Endothelial cell of umbilical vein (primary cell): Measurements from ENCODE around the gene PPIL6. TPM values are rescaled to one million over a fixed set of nuclear protein-coding genes. Genes with fewer than 3 reads are reported as not detected.

ENCODE experiments used
- BruUV-seq: library from RNA; stranded (reverse); fragments of 400-500 nt; replicated peaks from 2 replicates; lab custom pipeline; 2021; lab: Mats Ljungman, UMichigan
- CTCF ChIA-PET: fragments of 300-600, 350-600 bp; sonication (Branson Sonifier 250); formaldehyde crosslinking; loops from one replicate; lab custom pipeline; 2021; ENCODE audit warnings: antibody characterized with exemption, inconsistent platforms; lab: Charles Lee
- POLR2A ChIA-PET: fragments of 300-600, 350-600 bp; sonication (Branson Sonifier 250); formaldehyde crosslinking; loops from one replicate; lab custom pipeline; 2021; ENCODE audit warnings: antibody characterized with exemption, inconsistent platforms; lab: Charles Lee
- DNase-seq: peaks from one replicate; pipeline ENCODE4 v3.0.0-alpha.2; 2011; ENCODE audit warnings: low read depth, low spot score
- FAIRE-seq: peaks from 2 replicates; lab custom pipeline; 2011; peaks lifted over from hg19 to GRCh38; lab: Jason Lieb, UNC
- H2AFZ ChIP-seq: 2 replicates; pipeline ENCODE4 v1.6.0; 2012; ENCODE audit warnings: low read depth, low read length, control low read depth, inconsistent platforms
- H3K27ac ChIP-seq: 2 replicates; pipeline ENCODE4 v1.5.1; 2011; ENCODE audit warnings: low read depth, mild to moderate bottlenecking, control low read depth, low read length, moderate library complexity; ENCODE audit not compliant: insufficient read depth
- H3K27me3 ChIP-seq, 2 experiments: 2 replicates each; pipeline versions ENCODE4 v1.6.0 to v1.6.1; 2011; ENCODE audit warnings: low read length in 2 of 2, mixed read lengths in 1 of 2; ENCODE audit not compliant: control insufficient read depth in 2 of 2, insufficient read depth in 2 of 2
- H3K36me3 ChIP-seq, 2 experiments: 2 replicates in 1 of 2; 3 replicates in 1 of 2; pipeline ENCODE4 v1.5.1; 2011; ENCODE audit warnings: low read length in 2 of 2, mild to moderate bottlenecking in 1 of 2, moderate library complexity in 1 of 2; ENCODE audit not compliant: control insufficient read depth in 2 of 2, insufficient read depth in 2 of 2; ENCODE audit errors: extremely low read depth in 1 of 2
- H3K4me1 ChIP-seq: 3 replicates; pipeline ENCODE4 v1.5.1; 2011; ENCODE audit warnings: mild to moderate bottlenecking, low read length; ENCODE audit not compliant: control insufficient read depth, insufficient read depth; ENCODE audit errors: extremely low read depth
- H3K4me2 ChIP-seq: 2 replicates; pipeline ENCODE4 v1.6.1; 2011; ENCODE audit warnings: low read length, control low read depth, mixed read lengths; ENCODE audit not compliant: insufficient read depth
- H3K4me3 ChIP-seq, 3 experiments: fragments of 200-600 bp in 1 of 3; sonication (generic), shearing (Covaris generic) in 1 of 3; replicated peaks in 1 of 3; 2 replicates each; pipeline ENCODE4 v1.5.1; 2011 to 2016; ENCODE audit warnings: control low read depth in 3 of 3, low read length in 3 of 3, mild to moderate bottlenecking in 2 of 3, inconsistent platforms in 1 of 3, low read depth in 1 of 3, moderate library complexity in 1 of 3; ENCODE audit not compliant: insufficient read depth in 1 of 3
- H3K79me2 ChIP-seq: 2 replicates; pipeline ENCODE4 v1.6.0; 2012; ENCODE audit warnings: low read length, inconsistent platforms; ENCODE audit not compliant: control insufficient read depth, insufficient read depth
- H3K9ac ChIP-seq: replicated peaks from 2 replicates; pipeline ENCODE3; 2011; ENCODE audit warnings: low read length, control low read depth; ENCODE audit not compliant: insufficient read depth; ENCODE audit errors: extremely low read depth
- H3K9me1 ChIP-seq: replicated peaks from 3 replicates; pipeline ENCODE4 v1.6.0; 2011; ENCODE audit warnings: mild to moderate bottlenecking, low read length; ENCODE audit not compliant: control insufficient read depth, insufficient read depth; ENCODE audit errors: extremely low read depth
- H3K9me3 ChIP-seq: replicated peaks from 2 replicates; pipeline ENCODE4 v1.5.1; 2012; ENCODE audit warnings: low read length, inconsistent platforms; ENCODE audit not compliant: control insufficient read depth, insufficient read depth
- H4K20me1 ChIP-seq: replicated peaks from 2 replicates; pipeline ENCODE3; 2011; ENCODE audit warnings: mild to moderate bottlenecking, low read length; ENCODE audit not compliant: control insufficient read depth, insufficient read depth; ENCODE audit errors: extremely low read depth
- CTCF ChIP-seq, 2 donors: IDR thresholded peaks; 1 replicate in 1 of 2; 2 replicates in 1 of 2; pipeline ENCODE4 v1.5.1; 2011; ENCODE audit warnings: low read length in 2 of 2, mild to moderate bottlenecking in 2 of 2, moderate library complexity in 2 of 2, control low read depth in 1 of 2, inconsistent platforms in 1 of 2, low read depth in 1 of 2; ENCODE audit not compliant: insufficient read depth in 1 of 2; ENCODE audit errors: extremely low read depth in 1 of 2
- EZH2 ChIP-seq: IDR thresholded peaks from 2 replicates; pipeline ENCODE4 v1.6.1; 2012; ENCODE audit warnings: borderline replicate concordance, low read depth, mild to moderate bottlenecking, moderate library complexity, low read length, inconsistent platforms; ENCODE audit not compliant: severe bottlenecking
- FOS ChIP-seq: IDR thresholded peaks from 2 replicates; pipeline ENCODE4 v1.6.1; 2011; ENCODE audit warnings: mild to moderate bottlenecking, low read length, moderate library complexity, borderline replicate concordance; ENCODE audit not compliant: insufficient read depth
- GATA2 ChIP-seq: IDR thresholded peaks from 2 replicates; pipeline ENCODE4 v1.7.0; 2011; ENCODE audit warnings: low read depth, mild to moderate bottlenecking, moderate library complexity, mixed read lengths, low read length; ENCODE audit not compliant: insufficient read length, insufficient read depth
- JUN ChIP-seq: IDR thresholded peaks from 2 replicates; pipeline ENCODE4 v1.6.1; 2011; ENCODE audit warnings: borderline replicate concordance, low read depth; ENCODE audit not compliant: insufficient read length, insufficient read depth
- MYC ChIP-seq: IDR thresholded peaks from one replicate; pipeline ENCODE4 v1.6.1; 2011; ENCODE audit warnings: mild to moderate bottlenecking, low read depth, low read length
- POLR2A ChIP-seq: IDR thresholded peaks from 2 replicates; pipeline ENCODE4 v1.6.1; 2012; ENCODE audit warnings: low read depth, mild to moderate bottlenecking, control low read depth, low read length
- POLR2AphosphoS5 ChIP-seq: IDR thresholded peaks from 2 replicates; pipeline ENCODE4 v1.6.1; 2012; ENCODE audit warnings: low read depth, mild to moderate bottlenecking, control low read depth, low read length, moderate library complexity; ENCODE audit not compliant: insufficient read depth
- dilution Hi-C: fragments of 300-500 bp; cut with MboI; formaldehyde crosslinking; loops from one replicate; pipeline ENCODE4 v1.15.0; 2019; ENCODE audit warnings: low sequenced_read_pairs; ENCODE audit not compliant: extremely low pct_ligation_motif_present
- intact Hi-C: fragments of 100-400 bp; cut with micrococcal nuclease; formaldehyde crosslinking; loops from one replicate; pipeline ENCODE4 v1.10.0; 2022
- polyA plus RNA-seq, 4 experiments: library from polyadenylated mRNA; depleted of rRNA in 3 of 4; stranded (reverse) in 3 of 4; unstranded in 1 of 4; fragments of >200 nt; gene quantifications; 2 replicates each; pipeline versions ENCODE4 v1.2.1 to v1.2.3, GENCODE V29; 2011 to 2012; ENCODE audit warnings: missing spikeins in 1 of 4
- total RNA-seq: library from RNA; stranded (reverse); gene quantifications from 2 replicates; pipeline ENCODE4 v1.2.3, GENCODE V29; 2021
- TF ChIP-seq, protein P1 (sequence below): IDR thresholded peaks from 2 replicates; pipeline ENCODE4 v1.6.1; 2011; ENCODE audit not compliant: insufficient read depth, insufficient read length

PPIL6 gene
- total and polyA plus RNA-seq, 2 donors (not counting 3 experiments of a cell fraction or from before 2014, with no cell fraction given), result 0.11 to 0.33 TPM

- Histone ChIP-seq H3K4me2 (peak overlapping the region; percentile 69), H3K27ac (peak overlapping the region; percentile 93), H3K9ac (peak overlapping the region; percentile 95), H3K4me3 (peak overlapping the region; percentile 50 to 95 (median 83)), H4K20me1 (peaks cover 5% of the 10 kb centered on the region), H3K27me3 (peaks cover 0 to 3% of the 10 kb centered on the region in 2 experiments), H2AFZ (peak overlapping the region; percentile 94), H3K4me1 (peaks cover 31% of the 10 kb centered on the region), H3K9me1 (no peaks in the 10 kb centered on the region), H3K9me3 (no peaks in the 10 kb centered on the region), H3K79me2 (peaks cover 43% of the 10 kb centered on the region), H3K36me3 (peaks cover 0 to under 1% of the 10 kb centered on the region in 2 experiments)
- ChIA-PET POLR2A (interaction anchor here (0.9 kb wide), 1 partner anchor 21 kb away, joined by 3 read pairs; no protein-coding TSS in a partner anchor), CTCF (interaction anchor here (0.6 to 5.8 kb wide), 17 partner anchors 9 to 656 kb away, joined by 3 to 90 read pairs (median 5); partner anchors contain the start of genes MICAL1, PPIL6, SESN1 and SMPD2)
- peak; percentile 94 for DNase-seq
- TF ChIP-seq CTCF (IDR thresholded peaks at IDR 0.05; ENCODE audit: extremely low read depth in 1 of 2, insufficient read depth in 1 of 2, low read depth in 1 of 2, low read length in 2 of 2) (peak in 1 of 2 donors; percentile 38), MYC (no peak), JUN (no peak), FOS (no peak), EZH2 (no peak), POLR2AphosphoS5 (peak; percentile 71), POLR2A (peak; percentile 87), GATA2 (no peak)
- TF ChIP-seq, protein P1, sequence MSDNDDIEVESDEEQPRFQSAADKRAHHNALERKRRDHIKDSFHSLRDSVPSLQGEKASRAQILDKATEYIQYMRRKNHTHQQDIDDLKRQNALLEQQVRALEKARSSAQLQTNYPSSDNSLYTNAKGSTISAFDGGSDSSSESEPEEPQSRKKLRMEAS, result peak; percentile 88
- intact Hi-C loops (loop anchor here (1.0 to 10.0 kb wide), 10 partner anchors 57 to 824 kb away; partner anchors contain the start of genes AK9, ARMC2, CEP57L1 and FIG4), dilution Hi-C loops (no loop called here)
- peak; percentile 87 for FAIRE-seq
- BruUV-seq, result TSS peak; percentile 80
These were observed 57.6 kb downstream of the PPIL6 start for GRCh38 chr6:109382576-109383437.
